ENCODE measurements around the gene ZSCAN31. TPM values are rescaled to one million over a fixed set of nuclear protein-coding genes. Genes with fewer than 3 reads are reported as not detected.

The ZSCAN31 gene
- total RNA-seq, 2 donors from 2014 or later, result 0.70 to 1.7 TPM

DNA sequence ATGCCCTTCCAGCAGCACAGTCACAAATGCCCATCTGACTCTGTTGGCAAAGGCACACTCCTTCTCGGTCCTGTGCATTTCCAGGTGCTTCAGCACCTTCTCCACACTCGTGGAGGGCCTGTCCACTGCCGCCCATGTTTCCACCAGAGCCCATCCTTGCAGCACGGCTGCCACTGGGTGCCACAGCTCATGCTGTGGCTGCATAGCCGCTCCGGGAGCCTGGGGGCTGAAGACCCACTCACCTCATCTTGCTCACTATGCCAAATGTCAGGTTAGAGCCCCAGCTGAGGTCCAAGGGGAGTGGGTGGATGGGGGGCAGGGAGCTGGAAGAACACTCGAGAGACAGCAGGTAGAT is 20.7 kb upstream of the ZSCAN31 start:
- Mint-ChIP-seq H3K27ac (no peak overlapping the region), H3K9me3 (no peaks in the 10 kb centered on the region), H3K36me3 (peaks cover 0 to 6% of the 10 kb centered on the region in 2 donors)
- ATAC-seq, result no peak
- DNase-seq (ENCODE audit: low spot score in 2 of 2), result no peak

DNA sequence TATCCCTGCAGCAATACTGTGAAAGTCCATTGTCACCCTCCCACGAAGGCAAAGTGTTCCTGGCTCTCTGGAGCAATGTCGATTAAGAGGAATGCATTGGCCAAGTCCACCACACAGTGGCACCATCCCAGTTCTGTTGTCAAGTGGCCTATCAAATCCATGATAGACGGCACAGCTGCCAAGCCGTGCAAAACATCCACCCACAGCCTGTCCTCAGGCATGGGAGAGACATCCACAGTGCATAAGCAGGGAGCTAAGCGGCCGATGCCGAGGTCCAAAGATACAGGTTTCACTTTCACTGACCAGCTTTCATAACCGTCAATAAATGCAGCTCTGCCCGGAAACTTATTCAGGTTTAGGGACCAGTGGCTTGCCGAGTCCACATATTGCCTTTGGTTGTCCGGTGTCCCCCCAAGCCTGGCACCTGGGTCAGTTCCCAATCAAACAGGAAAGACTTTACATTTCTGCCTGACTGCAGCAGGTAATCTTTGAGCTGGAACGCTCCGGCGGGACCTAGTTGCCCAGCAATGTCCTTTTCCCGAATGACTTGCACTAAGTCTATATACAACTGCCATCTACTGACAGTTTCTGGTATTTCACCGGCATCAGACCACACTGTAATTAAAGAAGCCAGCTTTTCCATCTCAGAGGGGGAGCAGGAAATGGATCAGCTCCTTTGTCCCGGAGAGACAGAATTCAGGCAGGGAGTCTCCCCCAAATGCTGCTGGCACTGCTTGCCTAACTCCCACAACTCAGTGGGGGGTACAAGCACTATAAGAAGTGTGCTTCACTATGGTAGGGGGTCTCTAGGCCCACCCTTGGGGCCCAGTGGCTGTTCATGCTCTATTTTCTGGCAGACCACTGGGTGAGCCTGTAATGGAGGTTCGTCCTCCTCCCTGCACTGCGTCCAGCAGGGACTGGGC is 20.1 kb upstream of the ZSCAN31 start:
- H3K36me3 Mint-ChIP-seq, result peaks cover 0 to 6% of the 10 kb centered on the region in 2 donors
- DNase-seq (ENCODE audit: low spot score in 2 of 2), result peak; percentile 69 to 70
- H3K9me3 Mint-ChIP-seq, result no peaks in the 10 kb centered on the region
- peak; percentile 76 to 83 for ATAC-seq
- H3K27ac Mint-ChIP-seq, result peak overlapping the region in 1 of 2 donors; percentile 78

DNA sequence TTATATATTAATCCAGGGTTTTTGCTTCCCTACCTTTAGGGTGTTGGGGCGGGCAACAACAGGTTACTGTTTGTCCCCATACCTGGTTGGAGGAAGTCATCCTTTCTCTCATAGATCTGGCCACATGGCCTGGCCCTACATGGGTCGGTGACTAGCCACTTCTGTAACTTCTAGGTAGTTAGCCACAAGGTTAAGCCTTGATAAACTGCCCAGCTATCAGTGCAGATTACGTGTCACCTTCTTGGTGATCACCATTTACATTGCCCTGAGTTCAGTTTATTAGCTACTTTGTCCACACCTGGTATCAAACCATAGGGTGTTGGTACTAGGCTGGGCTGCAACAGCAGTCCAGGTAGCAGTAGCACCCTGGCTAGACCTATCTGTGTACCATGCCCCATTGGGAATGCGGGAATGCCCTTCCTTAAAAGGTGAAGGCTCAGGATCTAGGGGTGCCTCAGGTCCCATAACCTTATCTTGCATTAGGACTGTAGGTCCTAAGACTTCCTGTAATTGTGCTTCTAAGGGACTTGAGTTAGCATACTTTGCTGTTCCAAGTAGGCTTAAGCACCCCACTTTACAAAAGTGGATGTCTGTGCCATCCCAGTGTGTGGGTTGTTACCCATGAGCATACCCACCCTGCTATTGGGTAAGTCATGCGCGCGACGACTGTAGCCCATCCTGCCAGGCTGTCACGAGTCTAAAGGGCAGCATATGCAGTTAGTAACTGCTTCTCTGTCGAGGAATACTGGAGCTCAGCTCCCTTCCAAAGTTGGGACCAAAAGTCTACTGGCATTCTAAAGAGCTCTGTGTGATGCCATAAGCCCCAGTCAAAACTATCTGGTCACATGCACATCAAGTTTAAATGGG is 19.0 kb upstream of the ZSCAN31 start:
- peak overlapping the region in 1 of 2 donors; percentile 78 for H3K27ac Mint-ChIP-seq
- DNase-seq (ENCODE audit: low spot score in 2 of 2) (no peak), ATAC-seq (no peak)
- H3K36me3 Mint-ChIP-seq, result peaks cover 2 to 15% of the 10 kb centered on the region in 2 donors
- H3K9me3 Mint-ChIP-seq, result no peaks in the 10 kb centered on the region

DNA sequence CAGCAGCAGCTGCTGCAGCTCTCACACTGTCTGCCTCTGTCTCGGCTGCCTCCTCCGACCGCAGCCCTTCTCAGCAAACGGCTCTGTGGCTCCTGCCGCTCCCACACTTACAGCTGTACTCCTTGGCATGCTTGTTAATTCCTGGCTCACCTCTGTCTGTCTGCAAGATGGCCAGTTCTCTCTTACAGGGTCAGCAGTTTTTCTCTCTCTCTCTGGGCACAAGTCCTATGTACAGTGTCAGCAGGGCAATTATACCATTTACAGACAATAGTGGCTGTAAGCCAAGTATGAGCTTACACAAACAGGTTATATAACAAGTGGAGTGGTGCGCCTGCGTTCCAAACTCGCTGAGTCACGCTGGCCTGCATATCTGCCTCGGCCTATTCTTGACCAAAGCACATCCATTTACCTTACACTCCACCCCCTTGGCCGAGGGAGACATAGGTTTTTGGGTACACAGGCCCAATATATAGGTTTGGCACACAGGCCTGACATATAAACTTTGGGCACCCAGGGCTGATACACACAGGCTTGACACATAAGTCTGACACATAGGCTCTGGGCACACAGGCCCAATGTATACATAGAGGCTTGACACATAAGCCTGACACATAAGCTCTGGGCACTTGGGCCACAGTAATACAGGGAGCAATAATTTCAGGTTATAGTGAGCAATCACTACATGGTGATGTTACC is 18.2 kb upstream of the ZSCAN31 start:
- DNase-seq (ENCODE audit: low spot score in 2 of 2), result no peak
- peaks cover 7 to 14% of the 10 kb centered on the region in 2 donors for H3K36me3 Mint-ChIP-seq
- H3K9me3 Mint-ChIP-seq, result no peaks in the 10 kb centered on the region
- ATAC-seq, result peak in 1 of 2 donors; percentile 58
- no peak overlapping the region for H3K27ac Mint-ChIP-seq

GRCh38 chr6:28353356-28353755 is 17.4 kb upstream of the ZSCAN31 start:
- DNase-seq (ENCODE audit: low spot score in 2 of 2) (no peak), ATAC-seq (no peak)
- Mint-ChIP-seq H3K9me3 (no peaks in the 10 kb centered on the region), H3K36me3 (peaks cover 7 to 14% of the 10 kb centered on the region in 2 donors), H3K27ac (no peak overlapping the region)

GRCh38 chr6:28351493-28351925 is 15.6 kb upstream of the ZSCAN31 start:
- no peaks in the 10 kb centered on the region for H3K9me3 Mint-ChIP-seq
- ATAC-seq, result no peak
- peaks cover 7 to 14% of the 10 kb centered on the region in 2 donors for H3K36me3 Mint-ChIP-seq
- DNase-seq (ENCODE audit: low spot score in 2 of 2), result no peak
- peak overlapping the region in 1 of 2 donors; percentile 61 for H3K27ac Mint-ChIP-seq

DNA sequence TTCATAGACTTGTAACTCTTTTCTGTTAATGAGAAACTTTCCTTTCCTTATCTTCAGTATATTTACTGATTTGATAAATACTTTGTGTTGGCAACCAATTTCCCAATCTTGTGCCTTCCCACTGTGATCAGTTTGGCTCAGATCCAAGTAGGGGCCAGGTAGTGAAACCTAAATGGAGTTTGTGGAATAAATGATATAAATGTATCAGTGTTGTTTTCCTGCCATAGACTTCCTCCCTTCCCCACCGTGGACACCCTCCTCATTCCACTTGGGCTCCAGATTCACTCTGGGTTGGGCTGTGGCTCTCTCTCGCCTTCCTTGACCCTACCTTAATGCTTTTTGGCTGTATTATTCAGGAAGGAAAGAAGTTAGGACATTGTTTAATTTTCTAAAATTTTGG is 15.1 kb upstream of the ZSCAN31 start:
- H3K9me3 Mint-ChIP-seq, result no peaks in the 10 kb centered on the region
- H3K27ac Mint-ChIP-seq, result peak overlapping the region in 1 of 2 donors; percentile 91
- H3K36me3 Mint-ChIP-seq, result peaks cover 7 to 14% of the 10 kb centered on the region in 2 donors
- no peak for DNase-seq (ENCODE audit: low spot score in 2 of 2)
- no peak for ATAC-seq

- no peaks in the 10 kb centered on the region for H3K9me3 Mint-ChIP-seq
- DNase-seq (ENCODE audit: low spot score in 2 of 2) (peak; percentile 78 to 86), ATAC-seq (peak; percentile 98 to 100)
- peaks cover 7 to 14% of the 10 kb centered on the region in 2 donors for H3K36me3 Mint-ChIP-seq
- H3K27ac Mint-ChIP-seq, result peak within 1 kb of the TSS; percentile 91 to 96
These were observed 14.2 kb upstream of the ZSCAN31 start, which contains the start of gene ZKSCAN3 for GRCh38 chr6:28349892-28350737. Gene ZKSCAN3 (plus strand): TSS chr6:28349947. CDS start chr6:28359587, 9,640 bp downstream.

- no peak for DNase-seq (ENCODE audit: low spot score in 2 of 2)
- H3K36me3 Mint-ChIP-seq, result peaks cover 7 to 14% of the 10 kb centered on the region in 2 donors
- peak overlapping the region; percentile 91 to 96 for H3K27ac Mint-ChIP-seq
- ATAC-seq, result no peak
- H3K9me3 Mint-ChIP-seq, result no peaks in the 10 kb centered on the region
These were observed 13.5 kb upstream of the ZSCAN31 start for GRCh38 chr6:28349344-28349891.

DNA sequence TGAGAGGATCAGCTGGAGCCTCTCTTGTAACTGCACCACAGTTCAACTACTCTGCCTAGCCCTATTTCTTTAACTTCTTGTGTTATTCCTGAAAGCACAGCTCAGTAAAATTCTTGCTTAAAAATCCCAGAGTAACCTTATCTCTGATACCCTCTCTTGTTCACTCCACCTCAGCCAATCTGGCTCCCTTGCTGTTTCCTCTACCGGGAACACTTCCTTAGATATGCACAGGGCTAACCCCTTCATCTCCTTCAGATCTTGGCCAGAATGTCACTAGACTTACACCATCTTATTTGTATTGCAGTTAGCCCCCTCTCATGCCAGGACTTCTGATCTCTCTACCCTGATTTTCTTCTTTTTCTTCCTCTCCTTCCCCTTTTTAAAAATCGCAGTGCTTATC is 11.2 kb upstream of the ZSCAN31 start:
- no peak for DNase-seq (ENCODE audit: low spot score in 2 of 2)
- ATAC-seq, result no peak
- Mint-ChIP-seq H3K36me3 (peaks cover 7 to 14% of the 10 kb centered on the region in 2 donors), H3K9me3 (peaks cover 0 to 4% of the 10 kb centered on the region in 2 donors), H3K27ac (no peak overlapping the region)

DNA sequence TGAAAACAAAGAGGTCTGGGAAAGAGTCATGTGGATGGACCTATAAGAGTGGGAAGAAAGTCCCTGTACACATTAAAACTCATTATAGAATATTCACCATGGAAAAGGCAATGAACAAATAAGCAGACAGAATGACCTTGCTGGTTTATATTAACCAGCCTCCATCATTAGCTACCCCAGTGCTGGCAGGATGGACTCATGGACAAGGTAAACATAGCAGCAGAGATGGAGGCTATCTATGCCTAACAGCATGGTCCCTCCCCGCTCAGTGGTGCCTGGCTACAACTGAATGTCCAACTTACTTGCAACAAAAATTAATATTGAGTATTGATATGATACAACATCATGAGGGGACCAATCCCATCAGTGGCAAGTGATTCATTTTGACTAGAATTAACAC is 9.3 kb upstream of the ZSCAN31 start:
- ATAC-seq (no peak), DNase-seq (ENCODE audit: low spot score in 2 of 2) (no peak)
- no peak overlapping the region for H3K27ac Mint-ChIP-seq
- peaks cover 12 to 22% of the 10 kb centered on the region in 2 donors for H3K36me3 Mint-ChIP-seq
- H3K9me3 Mint-ChIP-seq, result peaks cover 0 to 11% of the 10 kb centered on the region in 2 donors

- no peak overlapping the region for H3K27ac Mint-ChIP-seq
- peak in 1 of 2 donors; percentile 22 for ATAC-seq
- DNase-seq (ENCODE audit: low spot score in 2 of 2), result no peak
- H3K36me3 Mint-ChIP-seq, result peaks cover 4 to 22% of the 10 kb centered on the region in 2 donors
- peaks cover 0 to 15% of the 10 kb centered on the region in 2 donors for H3K9me3 Mint-ChIP-seq
These were observed 8.1 kb upstream of the ZSCAN31 start for GRCh38 chr6:28343898-28344677.

- Mint-ChIP-seq H3K27ac (peak overlapping the region in 1 of 2 donors; percentile 56), H3K36me3 (peaks cover 4 to 22% of the 10 kb centered on the region in 2 donors), H3K9me3 (peaks cover 0 to 15% of the 10 kb centered on the region in 2 donors)
- ATAC-seq, result peak in 1 of 2 donors; percentile 15
- no peak for DNase-seq (ENCODE audit: low spot score in 2 of 2)
These were observed 4.6 kb upstream of the ZSCAN31 start for GRCh38 chr6:28340310-28341095.

GRCh38 chr6:28337121-28337520 is 1.2 kb upstream of the ZSCAN31 start:
- peaks cover 4 to 22% of the 10 kb centered on the region in 2 donors for H3K36me3 Mint-ChIP-seq
- H3K27ac Mint-ChIP-seq, result no peak overlapping the region
- peaks cover 0 to 25% of the 10 kb centered on the region in 2 donors for H3K9me3 Mint-ChIP-seq
- ATAC-seq (no peak), DNase-seq (ENCODE audit: low spot score in 2 of 2) (no peak)
